GM19193 (cell line): ENCODE results near the gene OR4P4.

Source experiments
- POLR2A ChIP-seq: IDR thresholded peaks from 4 replicates; pipeline ENCODE4 v1.6.1; 2011; ENCODE audit not compliant: insufficient read depth, insufficient read length; ENCODE audit errors: extremely low read depth

The OR4P4 gene

GRCh38 chr11:55634813-55635212 lies at the start of gene OR4P4:
OR4P4 (plus strand) TSS chr11:55635113.
- TF ChIP-seq POLR2A: no peak

GRCh38 chr11:55607545-55607944 lies 27.4 kb upstream of the OR4P4 start, which contains the start of gene OR4C11:
OR4C11 (minus strand) TSS chr11:55607645; CDS start chr11:55604373, 3,272 bp downstream.
- no peak for TF ChIP-seq POLR2A

GRCh38 chr11:55624531-55624930 lies 10.4 kb upstream of the OR4P4 start:
- TF ChIP-seq POLR2A: no peak

- no peak for TF ChIP-seq POLR2A
These were observed 13.1 kb downstream of the OR4P4 start, which contains the start of gene OR4S2 for GRCh38 chr11:55648027-55648426. OR4S2 (plus strand) TSS chr11:55648327; CDS start chr11:55650904, 2,577 bp downstream.

- TF ChIP-seq POLR2A: no peak
These were observed 17.6 kb downstream of the OR4P4 start for GRCh38 chr11:55652560-55652959.

- TF ChIP-seq POLR2A: no peak
These were observed 20.2 kb downstream of the OR4P4 start for GRCh38 chr11:55655096-55655495.

GRCh38 chr11:55658031-55658573 lies 23.2 kb downstream of the OR4P4 start:
- TF ChIP-seq POLR2A: no peak

GRCh38 chr11:55658608-55659007 lies 23.7 kb downstream of the OR4P4 start:
- no peak for TF ChIP-seq POLR2A

- TF ChIP-seq POLR2A: no peak
These were observed 27.0 kb downstream of the OR4P4 start, which contains the start of gene OR4C6 for GRCh38 chr11:55661901-55662300. OR4C6 (plus strand) TSS chr11:55662201; CDS start chr11:55665167, 2,966 bp downstream.

GRCh38 chr11:55669376-55669775 lies 34.5 kb downstream of the OR4P4 start:
- no peak for TF ChIP-seq POLR2A

- no peak for TF ChIP-seq POLR2A
These were observed 38.9 kb downstream of the OR4P4 start for GRCh38 chr11:55673860-55674259.
